CD4-positive, alpha-beta T cell treated with Interleukin-17A for 1 hour (primary cell): ENCODE results near the gene ATOH7.
"Not testable (repeated sequence)": the region's sequence is repeated elsewhere in the genome, so short reads cannot be mapped to it uniquely, and the experiment has no call there.

ENCODE experiments used
- DNase-seq: peaks from one replicate; pipeline ENCODE4 v3.0.0-alpha.2; 2020

ATOH7 gene

DNA sequence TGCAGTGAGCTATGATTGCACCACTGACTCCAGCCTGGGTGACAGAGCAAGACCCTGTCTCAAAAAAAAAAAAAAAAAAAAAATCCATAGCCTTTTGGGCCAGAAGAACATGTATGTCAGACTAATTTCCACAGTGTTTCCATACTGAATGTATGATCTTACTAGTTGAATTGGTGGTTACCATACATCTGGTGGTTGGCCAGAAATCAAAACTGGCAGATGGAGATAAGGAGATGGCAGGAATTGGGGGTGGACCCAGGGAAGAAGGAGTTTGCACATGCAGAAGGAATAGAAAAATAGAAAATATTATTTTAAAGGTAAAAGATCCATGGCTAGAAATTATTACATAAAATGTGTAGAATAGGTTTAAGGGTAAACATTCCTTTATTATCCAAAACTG is 3.7 kb upstream of the ATOH7 start:
- no peak for DNase-seq

DNA sequence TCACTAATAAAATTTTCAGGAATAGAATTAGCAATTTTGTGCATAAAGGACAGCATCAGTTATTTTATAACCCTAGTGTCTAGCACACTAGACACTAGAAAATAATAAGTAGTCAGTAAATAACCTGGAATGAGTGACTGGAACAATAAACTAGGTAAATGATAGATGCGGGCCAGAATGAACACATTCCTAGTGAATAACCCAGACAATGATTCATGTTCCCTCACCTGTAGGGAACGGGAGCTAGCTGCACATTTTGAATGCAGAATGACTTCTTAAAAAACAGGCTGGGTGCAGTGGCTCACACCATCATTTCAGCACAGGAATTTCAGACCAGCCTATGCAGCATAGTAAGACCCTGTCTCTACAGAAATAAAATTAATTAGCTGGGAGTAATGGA is 3.2 kb upstream of the ATOH7 start:
- no peak for DNase-seq

DNA sequence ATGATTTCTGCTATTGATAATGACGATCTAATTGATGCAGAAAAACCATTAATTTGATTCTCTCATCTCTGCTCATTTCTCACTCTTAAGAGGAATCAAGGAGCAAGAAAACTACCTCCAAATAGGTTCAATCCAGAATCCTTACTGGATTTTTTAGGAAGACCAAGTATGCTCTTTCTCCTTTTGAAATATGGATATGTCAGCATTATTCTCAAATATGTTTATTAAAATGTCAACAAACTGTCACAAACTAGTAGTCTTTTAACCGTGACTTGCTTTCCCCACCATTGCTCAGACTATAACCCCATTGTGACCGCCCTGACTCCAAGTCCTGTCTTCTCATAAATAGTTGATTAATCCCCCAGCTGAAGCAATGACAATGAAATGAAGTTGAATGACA is 1.1 kb upstream of the ATOH7 start:
- no peak for DNase-seq

DNA sequence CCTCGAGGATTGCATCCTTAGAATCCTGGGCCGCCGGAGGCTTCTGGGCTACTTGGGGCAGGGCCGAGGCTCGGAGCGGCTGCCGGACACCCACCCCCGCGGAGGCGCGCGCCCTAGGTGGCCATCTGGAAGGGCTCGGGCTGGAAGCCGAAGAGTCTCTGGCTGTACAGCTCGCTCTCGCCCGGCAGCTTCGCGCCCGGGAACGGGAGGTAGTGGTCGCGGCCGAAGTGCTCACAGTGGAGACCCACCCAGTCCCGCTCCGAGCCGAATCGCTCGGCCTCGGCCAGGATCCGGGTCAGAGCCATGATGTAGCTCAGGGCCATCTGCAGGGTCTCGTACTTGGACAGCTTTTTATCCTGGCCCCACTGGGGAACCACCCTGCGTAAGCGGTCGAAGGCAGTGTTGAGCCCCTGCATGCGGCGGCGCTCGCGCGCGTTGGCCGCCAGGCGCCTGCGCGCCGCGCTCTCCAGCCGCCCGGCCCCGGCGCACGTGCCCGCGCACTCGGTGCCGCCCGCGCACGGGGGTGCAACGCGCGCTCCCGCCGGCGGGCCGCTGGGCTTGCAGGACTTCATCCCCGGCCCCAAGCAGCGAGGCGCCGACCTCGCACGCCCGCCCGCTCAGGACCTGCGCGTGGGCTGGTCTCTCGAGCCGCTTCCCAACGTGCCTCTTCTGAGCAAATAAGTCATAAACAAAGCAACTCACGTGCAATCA is 652 bp downstream of the ATOH7 start:
- DNase-seq: peak; percentile 13

DNA sequence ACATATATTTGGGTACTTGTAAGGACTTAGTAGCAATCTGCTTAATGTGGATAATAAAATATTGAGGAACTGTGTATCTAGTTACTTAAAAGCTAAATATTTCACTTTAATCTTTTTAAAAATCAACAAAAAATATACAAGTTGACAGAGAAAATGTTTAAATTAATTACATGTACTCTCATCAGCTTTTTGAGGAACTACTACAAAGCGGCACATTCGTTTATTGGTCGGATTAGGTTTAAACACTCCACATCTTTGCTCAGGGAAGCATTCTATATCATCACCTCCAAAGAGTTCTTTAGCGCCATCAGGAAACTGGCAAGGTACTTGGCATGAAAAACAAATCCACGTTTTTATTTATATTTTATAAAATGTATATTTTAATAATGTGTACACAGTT is 1.6 kb downstream of the ATOH7 start:
- DNase-seq: no peak

DNA sequence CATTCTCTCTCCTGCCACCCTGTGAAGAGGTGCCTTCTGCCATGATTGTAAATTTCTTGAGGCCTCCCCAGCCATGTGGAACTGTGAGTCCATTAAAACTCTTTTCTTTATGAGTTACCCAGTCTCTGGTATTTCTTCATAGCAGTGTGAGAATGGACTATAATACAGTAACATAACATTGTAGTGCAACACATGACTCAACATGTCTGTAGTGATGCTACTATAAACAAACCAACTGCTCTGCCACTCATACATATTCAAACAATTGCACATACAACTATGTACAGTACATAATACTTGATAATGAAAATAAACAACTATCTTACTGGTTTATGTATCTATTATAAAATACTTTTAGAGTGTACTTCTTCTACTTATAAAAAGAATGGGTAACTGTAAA is 7.1 kb downstream of the ATOH7 start:
- DNase-seq: no peak

DNA sequence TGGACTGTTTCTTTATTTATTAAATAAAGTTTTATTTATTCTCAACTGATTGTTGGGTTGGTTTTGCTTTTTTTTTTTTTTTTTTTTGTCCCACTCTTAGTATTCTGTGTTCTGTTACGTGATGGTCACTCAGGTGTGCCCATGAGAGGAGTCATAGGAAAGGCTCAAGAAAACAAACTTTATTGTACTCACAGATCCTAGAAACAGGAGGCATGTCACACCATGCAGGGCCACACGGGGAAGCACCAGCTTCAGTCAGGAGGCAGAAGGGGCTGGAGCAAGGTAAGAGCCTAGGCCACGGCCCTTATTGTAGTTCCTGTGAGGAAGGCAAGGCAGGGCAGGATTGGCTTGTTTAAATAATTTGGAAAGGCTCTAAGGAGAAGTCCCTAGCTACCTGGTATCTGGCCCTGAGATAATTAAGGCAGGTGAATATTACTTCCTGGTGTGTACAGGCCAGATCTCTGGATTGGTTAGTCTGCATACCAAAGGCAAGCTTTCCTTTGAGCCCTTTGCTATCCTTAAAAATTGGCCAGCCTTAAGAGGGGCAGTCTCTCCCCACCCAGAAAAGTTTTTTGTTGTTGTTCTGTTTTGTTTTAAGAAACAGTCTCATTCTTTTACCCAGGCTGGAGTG is 8.3 kb downstream of the ATOH7 start:
- no peak for DNase-seq

DNA sequence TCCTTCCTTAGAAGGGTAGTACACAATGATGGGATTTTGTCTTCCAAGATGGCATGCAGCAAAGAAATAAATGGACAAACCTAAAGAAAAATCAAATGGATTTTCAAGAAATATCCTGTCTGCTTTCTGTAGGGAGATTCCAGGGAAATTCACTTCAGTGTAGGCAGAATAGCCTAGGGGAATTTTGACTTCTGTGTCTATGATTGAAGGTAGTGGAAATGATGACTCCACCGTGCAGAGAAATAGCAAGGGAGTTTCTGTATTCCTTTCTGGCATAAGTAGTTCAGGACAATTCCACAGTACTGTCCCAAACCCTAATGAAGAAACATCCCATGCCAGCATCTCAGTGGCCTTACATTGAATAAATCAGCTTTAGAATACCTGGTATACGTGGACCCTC is 9.5 kb downstream of the ATOH7 start:
- DNase-seq: no peak

DNA sequence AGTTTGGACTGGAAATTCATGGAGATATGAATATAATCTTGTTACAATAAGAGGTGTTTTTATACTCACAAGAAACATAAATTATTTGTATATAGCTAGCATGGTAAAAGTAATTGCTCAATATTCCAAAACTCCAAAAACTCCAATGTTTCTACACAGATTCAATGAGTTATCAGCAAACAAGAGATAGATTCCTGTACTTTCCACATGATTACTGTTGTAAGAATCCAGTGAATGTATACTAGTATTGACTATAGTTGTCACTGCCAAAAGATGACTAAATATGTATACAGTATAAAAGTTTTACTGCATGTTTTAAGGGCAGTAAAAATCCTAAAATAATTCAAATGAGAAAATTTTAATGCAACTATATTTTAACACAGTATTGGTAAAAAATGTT is 10.7 kb downstream of the ATOH7 start:
- DNase-seq: no peak

DNA sequence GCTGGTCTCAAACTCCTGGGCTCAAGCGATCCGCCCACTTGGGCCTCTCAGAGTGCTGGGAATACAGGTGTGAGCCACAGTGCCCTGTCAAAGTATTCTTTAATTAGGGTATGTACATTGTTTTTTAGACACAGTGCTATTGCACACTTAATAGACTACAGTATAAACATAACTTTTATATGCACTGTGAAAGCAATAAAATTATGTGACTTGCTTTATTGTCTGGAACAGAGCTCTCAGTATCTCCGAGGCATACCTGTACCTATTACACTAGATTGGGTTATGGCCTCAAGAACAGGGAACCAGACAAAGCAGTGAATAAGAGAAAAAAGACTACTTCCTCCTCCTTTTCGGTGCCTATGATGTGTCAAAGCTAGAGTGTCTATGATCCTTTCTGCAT is 13.1 kb downstream of the ATOH7 start:
- no peak for DNase-seq

DNA sequence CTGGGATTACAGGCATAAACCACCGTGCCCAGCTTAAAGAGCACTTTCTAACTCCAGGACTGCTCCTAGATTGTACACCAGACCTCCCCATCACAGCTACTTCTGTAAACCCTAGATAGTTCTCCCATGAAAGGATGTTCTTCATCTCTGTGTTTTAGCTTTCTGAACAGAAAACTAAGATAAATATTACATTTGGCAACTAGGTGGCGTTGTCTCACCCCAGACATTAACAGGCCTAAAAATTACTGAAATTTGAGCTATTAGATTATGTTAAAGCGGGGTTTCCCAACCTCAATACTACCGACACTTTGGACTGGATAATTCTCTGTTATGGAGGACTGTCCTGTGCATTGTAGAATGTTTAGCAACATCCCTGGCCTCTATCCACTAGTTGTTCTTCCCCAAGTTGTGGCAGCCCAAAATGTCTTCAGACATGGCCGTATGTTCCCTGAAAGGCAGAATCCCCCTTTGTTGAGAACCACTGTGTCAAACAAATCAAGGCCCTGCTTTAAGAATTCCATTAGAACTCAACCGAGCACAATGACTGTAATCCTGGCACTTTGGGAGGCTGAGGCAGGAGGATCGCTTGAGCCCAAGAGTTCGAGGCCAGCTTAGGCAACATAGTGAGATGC is 19.1 kb downstream of the ATOH7 start:
- DNase-seq: peak; percentile 41

DNA sequence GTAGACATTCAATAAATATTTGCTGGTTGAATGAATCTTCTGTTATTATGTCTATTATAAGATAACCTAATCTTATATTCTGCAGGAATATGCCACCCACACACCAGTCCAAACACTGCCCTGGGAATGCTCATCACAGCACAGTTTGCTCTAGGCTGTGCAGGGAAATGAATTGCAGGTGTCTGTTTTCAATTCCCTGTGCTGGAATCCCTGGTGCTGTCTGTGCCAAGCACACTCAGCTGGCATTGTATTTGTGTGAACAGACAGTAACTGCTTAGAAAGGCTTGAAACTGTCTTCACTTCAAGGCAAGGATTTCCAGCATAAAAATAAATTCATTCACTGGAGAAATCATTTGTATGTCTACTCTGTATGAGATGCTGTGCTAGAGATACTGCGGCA is 20.2 kb downstream of the ATOH7 start:
- DNase-seq: no peak

DNA sequence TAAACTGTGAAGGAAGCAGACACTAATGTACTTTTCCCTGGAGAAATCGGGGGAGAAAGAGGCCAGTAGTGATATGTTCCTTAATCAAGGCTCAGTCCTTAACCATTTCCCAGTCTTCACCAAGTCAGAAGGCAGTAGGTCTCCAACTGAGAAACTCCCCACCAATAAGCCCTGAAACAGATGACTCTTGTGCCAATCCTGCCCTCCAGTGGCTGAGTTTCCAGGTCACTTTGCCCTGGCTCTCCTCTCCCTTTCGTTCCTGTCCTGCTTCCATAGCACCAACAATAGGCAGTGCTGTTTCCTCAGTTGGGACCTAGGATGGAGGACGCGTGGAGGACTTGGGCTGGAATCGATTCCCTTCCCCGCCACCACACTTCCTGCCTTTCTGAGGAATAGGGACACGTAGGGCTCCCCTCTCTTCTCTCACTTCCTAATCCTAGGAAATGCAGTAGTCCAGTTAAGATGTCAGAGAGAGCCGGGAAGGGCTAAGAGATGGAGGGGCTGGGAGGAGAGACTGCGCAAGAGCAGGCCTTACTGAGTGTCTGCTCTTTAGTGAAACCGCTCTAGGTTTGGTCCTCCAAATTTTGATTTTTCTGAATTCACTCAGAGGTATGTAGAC is 23.4 kb downstream of the ATOH7 start:
- DNase-seq: no peak

DNA sequence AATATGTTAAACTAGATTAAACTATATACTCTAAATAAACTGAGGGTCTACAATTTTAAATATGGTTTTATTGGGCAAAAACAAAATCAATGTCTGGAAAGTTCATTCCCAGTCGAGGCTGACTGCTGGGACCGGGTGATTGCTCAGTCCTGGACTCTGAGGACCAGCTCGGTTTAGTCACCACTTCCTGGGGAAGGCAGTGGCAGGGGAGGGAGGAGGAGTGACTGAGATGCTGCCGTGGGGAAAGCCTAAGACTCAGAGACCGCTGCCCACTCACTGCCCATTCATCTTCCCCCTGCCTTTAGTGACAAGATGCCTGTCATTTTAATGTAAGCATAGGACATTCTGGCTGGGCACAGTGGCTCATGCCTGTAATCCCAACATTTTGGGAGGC is 29.0 kb downstream of the ATOH7 start:
- DNase-seq: no peak

DNA sequence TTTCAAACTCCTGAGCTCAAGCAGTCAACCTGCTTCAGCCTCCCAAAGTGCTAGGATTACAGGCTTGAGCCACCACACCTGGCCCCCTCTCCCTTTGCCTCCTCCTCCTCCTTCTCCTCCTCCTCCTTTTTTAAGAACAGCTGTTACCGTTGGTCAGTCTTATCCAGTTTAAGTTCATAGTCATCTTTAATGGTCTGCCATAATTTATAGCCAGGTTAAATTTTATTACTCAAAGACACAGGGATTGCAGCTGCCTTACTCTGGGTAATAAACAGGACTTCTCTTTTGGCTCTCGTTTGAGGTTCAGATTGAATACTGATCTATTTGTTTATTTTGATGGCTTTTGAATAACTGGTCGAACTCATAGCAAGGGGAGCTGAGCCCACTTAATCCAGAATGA is 35.2 kb downstream of the ATOH7 start:
- no peak for DNase-seq

DNA sequence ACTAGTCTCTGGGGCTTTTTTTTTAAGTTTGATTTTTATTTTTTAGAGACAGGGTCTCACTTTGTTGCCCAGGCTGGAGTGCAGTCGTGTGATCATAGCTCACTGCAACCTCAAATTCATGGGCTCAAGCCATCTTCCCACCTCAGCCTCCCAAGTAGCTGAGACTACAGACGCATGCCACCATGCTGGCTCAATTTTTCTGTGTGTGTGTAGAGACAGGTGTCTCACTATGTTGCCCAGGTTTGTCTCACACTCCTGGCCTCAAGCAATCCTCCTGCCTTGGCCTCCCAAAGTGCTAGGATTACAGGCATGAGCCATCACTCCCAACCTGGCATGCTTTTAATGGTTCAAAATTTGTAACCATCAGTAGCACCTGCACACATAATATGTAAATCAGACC is 36.1 kb downstream of the ATOH7 start:
- DNase-seq: not testable (repeated sequence)

DNA sequence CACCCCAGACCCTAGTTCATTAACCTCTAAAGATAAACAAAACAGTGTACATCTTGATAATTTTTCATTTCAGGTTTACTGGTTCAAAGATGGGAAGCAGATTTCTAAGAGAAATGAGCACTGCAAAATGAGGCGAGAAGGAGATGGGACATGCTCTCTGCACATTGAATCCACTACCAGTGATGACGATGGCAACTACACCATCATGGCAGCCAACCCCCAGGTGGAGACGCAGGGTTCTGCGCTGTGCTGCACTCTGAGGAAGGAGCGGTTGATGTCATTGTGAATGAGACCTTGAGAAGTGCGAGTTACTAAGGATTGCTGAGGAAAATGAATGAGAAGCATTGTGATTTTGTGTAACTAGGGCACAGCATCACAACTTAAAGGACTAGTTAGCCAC is 37.6 kb downstream of the ATOH7 start:
- no peak for DNase-seq

DNA sequence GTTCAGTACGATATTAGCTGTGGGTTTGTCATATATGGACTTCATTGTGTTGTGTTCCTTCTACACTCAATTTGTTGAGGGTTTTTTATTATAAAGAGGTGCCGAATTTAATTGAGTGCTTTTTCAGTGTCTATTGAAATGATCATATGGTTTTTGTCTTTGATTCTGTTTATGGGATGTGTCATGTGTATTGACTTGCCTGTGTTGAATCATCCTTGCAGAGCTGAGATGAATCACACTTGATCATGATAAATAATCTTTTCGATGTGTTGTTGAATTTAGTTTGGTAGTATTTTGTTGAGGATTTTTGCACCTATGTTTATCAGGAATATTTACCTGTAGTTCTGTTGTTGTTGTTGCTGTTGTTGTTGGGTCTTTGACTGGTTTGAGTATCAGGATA is 39.8 kb downstream of the ATOH7 start:
- no peak for DNase-seq

DNA sequence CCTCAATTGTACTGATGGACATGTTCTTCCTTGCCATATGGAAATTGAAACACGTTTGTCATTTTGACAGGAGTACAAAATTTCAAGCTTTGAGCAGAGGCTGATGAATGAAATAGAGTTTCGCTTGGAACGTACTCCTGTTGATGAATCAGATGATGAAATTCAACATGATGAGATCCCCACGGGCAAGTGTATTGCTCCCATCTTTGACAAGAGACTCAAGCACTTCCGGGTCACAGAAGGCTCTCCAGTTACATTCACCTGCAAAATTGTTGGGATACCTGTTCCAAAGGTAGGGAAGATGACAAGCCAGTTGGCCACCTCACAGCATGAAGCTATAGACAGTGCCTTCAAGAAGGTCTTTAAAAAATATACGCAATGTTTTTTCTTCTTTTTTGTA is 43.1 kb downstream of the ATOH7 start:
- DNase-seq: no peak

DNA sequence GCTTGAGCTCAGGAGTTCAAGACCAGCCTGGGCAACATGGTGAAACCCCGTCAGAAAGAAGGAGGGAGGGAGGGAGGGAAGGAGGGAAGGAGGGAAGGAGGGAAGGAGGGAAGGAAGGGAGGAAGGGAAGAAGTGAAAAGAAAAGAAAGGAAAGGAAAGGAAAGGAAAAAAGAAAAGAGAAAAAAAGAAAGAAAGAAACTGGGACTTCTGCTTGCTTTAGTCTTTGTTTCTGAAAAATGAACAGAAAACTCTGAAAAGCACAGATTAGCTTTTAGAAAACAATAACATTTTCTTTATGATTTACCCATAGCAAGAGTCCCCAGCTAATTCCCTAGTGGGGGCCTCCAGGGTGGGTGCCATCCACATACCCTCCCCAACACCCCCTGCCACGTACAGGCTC is 46.8 kb downstream of the ATOH7 start:
- no peak for DNase-seq

DNA sequence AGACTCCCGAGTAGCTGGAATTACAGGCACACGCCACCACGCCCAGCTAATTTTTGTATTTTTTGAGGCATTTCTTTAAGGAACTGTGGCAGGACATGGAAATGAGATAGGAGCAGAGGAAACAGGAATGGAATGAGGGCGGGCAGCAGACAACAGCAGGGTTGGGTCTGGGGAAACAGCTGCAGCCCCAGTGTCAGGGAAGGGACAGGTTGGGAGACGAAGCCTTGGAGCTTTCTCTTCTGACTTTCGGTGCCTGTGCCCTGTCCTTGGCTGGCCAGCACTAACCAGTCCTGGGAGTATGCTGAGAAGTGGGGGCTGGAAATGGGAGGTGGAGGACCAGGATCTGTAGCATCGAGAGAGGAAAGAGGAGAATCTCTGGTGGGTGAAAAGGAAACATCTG is 47.4 kb downstream of the ATOH7 start:
- no peak for DNase-seq
